ENCODE measurements around the gene LMOD3.

The LMOD3 gene

GRCh38 chr3:69072928-69073327 is 49.5 kb downstream of the LMOD3 start:
- TF ChIP-seq SIN3A (IDR thresholded peaks at IDR 0.05; ENCODE audit: borderline replicate concordance, insufficient read depth, low read length) (no peak), TAF1 (IDR thresholded peaks at IDR 0.05; ENCODE audit: borderline replicate concordance, insufficient read depth, low read length) (no peak), POLR2AphosphoS5 (IDR thresholded peaks at IDR 0.05; ENCODE audit: low read depth, low read length) (no peak), FOXP2 (optimal IDR thresholded peaks at IDR 0.05; ENCODE audit: borderline replicate concordance, extremely low read depth, extremely low read length, insufficient read depth) (no peak), REST (IDR thresholded peaks at IDR 0.05; ENCODE audit: insufficient read depth in 1 of 2, low read depth in 2 of 2, low read length in 2 of 2) (no peak)

GRCh38 chr3:69066121-69066520 is 56.3 kb downstream of the LMOD3 start:
- TF ChIP-seq POLR2AphosphoS5 (IDR thresholded peaks at IDR 0.05; ENCODE audit: low read depth, low read length) (no peak), SIN3A (IDR thresholded peaks at IDR 0.05; ENCODE audit: borderline replicate concordance, insufficient read depth, low read length) (no peak), TAF1 (IDR thresholded peaks at IDR 0.05; ENCODE audit: borderline replicate concordance, insufficient read depth, low read length) (no peak), REST (IDR thresholded peaks at IDR 0.05; ENCODE audit: insufficient read depth in 1 of 2, low read depth in 2 of 2, low read length in 2 of 2) (no peak), FOXP2 (optimal IDR thresholded peaks at IDR 0.05; ENCODE audit: borderline replicate concordance, extremely low read depth, extremely low read length, insufficient read depth) (no peak)

- TF ChIP-seq REST (IDR thresholded peaks at IDR 0.05; ENCODE audit: insufficient read depth in 1 of 2, low read depth in 2 of 2, low read length in 2 of 2) (no peak), SIN3A (IDR thresholded peaks at IDR 0.05; ENCODE audit: borderline replicate concordance, insufficient read depth, low read length) (no peak), FOXP2 (optimal IDR thresholded peaks at IDR 0.05; ENCODE audit: borderline replicate concordance, extremely low read depth, extremely low read length, insufficient read depth) (no peak), TAF1 (IDR thresholded peaks at IDR 0.05; ENCODE audit: borderline replicate concordance, insufficient read depth, low read length) (no peak), POLR2AphosphoS5 (IDR thresholded peaks at IDR 0.05; ENCODE audit: low read depth, low read length) (no peak)
Measured at GRCh38 chr3:69065318-69065964, 57.0 kb downstream of the LMOD3 start.

GRCh38 chr3:69063636-69064035 is 58.8 kb downstream of the LMOD3 start:
- TF ChIP-seq FOXP2 (optimal IDR thresholded peaks at IDR 0.05; ENCODE audit: borderline replicate concordance, extremely low read depth, extremely low read length, insufficient read depth) (no peak), TAF1 (IDR thresholded peaks at IDR 0.05; ENCODE audit: borderline replicate concordance, insufficient read depth, low read length) (no peak), REST (IDR thresholded peaks at IDR 0.05; ENCODE audit: insufficient read depth in 1 of 2, low read depth in 2 of 2, low read length in 2 of 2) (no peak), POLR2AphosphoS5 (IDR thresholded peaks at IDR 0.05; ENCODE audit: low read depth, low read length) (no peak), SIN3A (IDR thresholded peaks at IDR 0.05; ENCODE audit: borderline replicate concordance, insufficient read depth, low read length) (no peak)

All from PFSK-1 (cell line).